CD14-positive monocyte (primary cell): ENCODE measurements around the gene CCDC12. TPM values are rescaled to one million over a fixed set of nuclear protein-coding genes. Genes with fewer than 3 reads are reported as not detected.

Source experiments
- DNase-seq, 3 donors: peaks; one replicate each; pipeline ENCODE4 v3.0.0-alpha.2; 2011 to 2022
- H2AFZ ChIP-seq: 2 replicates; pipeline ENCODE4 v1.6.0; 2012; ENCODE audit warnings: mild to moderate bottlenecking, low read depth, low read length, inconsistent platforms; ENCODE audit not compliant: insufficient read depth, poor library complexity, severe bottlenecking
- H3K27ac ChIP-seq, 2 donors: 1 replicate in 1 of 2; 2 replicates in 1 of 2; pipeline ENCODE4 v1.5.1; 2012 to 2013; ENCODE audit warnings: low read length in 2 of 2, control low read depth in 1 of 2, inconsistent platforms in 1 of 2, low read depth in 1 of 2, mild to moderate bottlenecking in 1 of 2
- H3K27me3 ChIP-seq, 2 donors: one replicate each; pipeline versions ENCODE4 v1.6.0 to v1.6.1; 2011 to 2013; ENCODE audit warnings: low read length in 2 of 2; ENCODE audit not compliant: control insufficient read depth in 2 of 2, insufficient read depth in 2 of 2
- H3K36me3 ChIP-seq, 2 donors: replicated peaks in 1 of 2; 1 replicate in 1 of 2; 2 replicates in 1 of 2; pipeline versions ENCODE4 v1.5.1 to v1.6.1; 2012 to 2013; ENCODE audit warnings: low read length in 2 of 2, control low read depth in 1 of 2, inconsistent platforms in 1 of 2, mild to moderate bottlenecking in 1 of 2; ENCODE audit not compliant: insufficient read depth in 2 of 2, control insufficient read depth in 1 of 2
- H3K4me1 ChIP-seq, 2 donors: 1 replicate in 1 of 2; 2 replicates in 1 of 2; pipeline versions ENCODE4 v1.5.1 to v1.6.1; 2012 to 2013; ENCODE audit warnings: low read length in 2 of 2, control low read depth in 1 of 2, inconsistent platforms in 1 of 2, mild to moderate bottlenecking in 1 of 2, moderate library complexity in 1 of 2; ENCODE audit not compliant: insufficient read depth in 2 of 2, control insufficient read depth in 1 of 2
- H3K4me2 ChIP-seq: replicated peaks from 2 replicates; pipeline ENCODE3; 2012; ENCODE audit warnings: low read length, moderate library complexity, mild to moderate bottlenecking; ENCODE audit not compliant: poor library complexity, severe bottlenecking; ENCODE audit errors: extremely low read depth
- H3K4me3 ChIP-seq, 3 experiments: fragments of 200-600 bp in 1 of 3; sonication (generic) in 1 of 3; replicated peaks in 1 of 3; 1 replicate in 2 of 3; 2 replicates in 1 of 3; pipeline ENCODE4 v1.5.1; 2011 to 2013; ENCODE audit warnings: low read length in 3 of 3, mild to moderate bottlenecking in 3 of 3, control low read depth in 2 of 3, low read depth in 2 of 3, inconsistent platforms in 1 of 3, moderate library complexity in 1 of 3
- H3K79me2 ChIP-seq: 2 replicates; pipeline ENCODE4 v1.6.0; 2012; ENCODE audit warnings: mild to moderate bottlenecking, control low read depth, inconsistent platforms, low read length, moderate library complexity; ENCODE audit not compliant: insufficient read depth
- H3K9ac ChIP-seq: 2 replicates; pipeline ENCODE4 v1.6.0; 2017; ENCODE audit warnings: low read length, mild to moderate bottlenecking; ENCODE audit not compliant: insufficient read depth, poor library complexity, severe bottlenecking
- H3K9me3 ChIP-seq, 2 donors: replicated peaks in 1 of 2; 1 replicate in 1 of 2; 2 replicates in 1 of 2; pipeline versions ENCODE4 v1.5.1 to v1.6.1; 2012 to 2013; ENCODE audit warnings: low read length in 2 of 2, control low read depth in 1 of 2; ENCODE audit not compliant: control insufficient read depth in 1 of 2, insufficient read depth in 1 of 2
- H4K20me1 ChIP-seq: 2 replicates; pipeline ENCODE4 v1.6.0; 2012; ENCODE audit warnings: mild to moderate bottlenecking, low read length, control low read depth, moderate library complexity; ENCODE audit not compliant: insufficient read depth
- H3K27ac Mint-ChIP-seq, 7 donors: one replicate each; pipeline ENCODE4 v1.8.0; 2020; ENCODE audit warnings: mild to moderate bottlenecking in 7 of 7, mixed read lengths in 7 of 7, moderate library complexity in 6 of 7, inconsistent platforms in 2 of 7
- H3K27me3 Mint-ChIP-seq, 3 donors: one replicate each; pipeline ENCODE4 v1.8.0; 2021 to 2022; ENCODE audit warnings: low read depth in 3 of 3, mild to moderate bottlenecking in 3 of 3, mixed read lengths in 3 of 3, moderate library complexity in 3 of 3, inconsistent platforms in 1 of 3
- H3K36me3 Mint-ChIP-seq, 2 donors: one replicate each; pipeline ENCODE4 v1.8.0; 2020; ENCODE audit warnings: mixed read lengths in 2 of 2, inconsistent platforms in 1 of 2, mild to moderate bottlenecking in 1 of 2
- H3K4me1 Mint-ChIP-seq: one replicate; pipeline ENCODE4 v1.8.0; 2020; ENCODE audit warnings: mild to moderate bottlenecking, mixed read lengths
- H3K4me3 Mint-ChIP-seq, 2 donors: one replicate each; pipeline ENCODE4 v1.8.0; 2020; ENCODE audit warnings: mild to moderate bottlenecking in 2 of 2, mixed read lengths in 2 of 2, moderate library complexity in 1 of 2
- H3K9me3 Mint-ChIP-seq, 7 donors: one replicate each; pipeline ENCODE4 v1.8.0; 2020 to 2022; ENCODE audit warnings: mixed read lengths in 7 of 7, mild to moderate bottlenecking in 6 of 7, moderate library complexity in 6 of 7, inconsistent platforms in 2 of 7
- CTCF ChIP-seq: fragments of 200-600 bp; IDR thresholded peaks from one replicate; pipeline ENCODE4 v1.8.0; 2022; ENCODE audit warnings: antibody characterized with exemption, mild to moderate bottlenecking
- WGBS: methylation state at CpG from one replicate; pipeline ENCODE4 v1.1.5; 2013; ENCODE audit warnings: missing lambda C conversion rate; ENCODE audit not compliant: insufficient coverage; 5-methylcytosine and 5-hydroxymethylcytosine counted together
- intact Hi-C, 2 donors: fragments of 100-400 bp; cut with micrococcal nuclease; formaldehyde crosslinking; loops; one replicate each; pipeline versions ENCODE4 v1.15.0 to v1.15.1; 2023
- polyA plus RNA-seq, 3 donors: library from polyadenylated mRNA; depleted of rRNA in 1 of 3; unstranded in 2 of 3; stranded (reverse) in 1 of 3; fragments of 300-500 nt in 2 of 3; fragments of >200 nt in 1 of 3; fragmentation: Illumina TruSeq in 2 of 3; gene quantifications; 1 replicate in 2 of 3; 2 replicates in 1 of 3; pipeline ENCODE4 v1.2.3, GENCODE V29; 2012 to 2021

CCDC12 gene
- polyA plus RNA-seq, 3 donors, result 50.1 to 70.7 (median 55.8) TPM

GRCh38 chr3:46885612-46886011, 90.9 kb downstream of the CCDC12 start:
- WGBS, result 100% methylated on average over 2 of the region's 3 CpGs
- no peak overlapping the region for H3K4me2 ChIP-seq
- Mint-ChIP-seq H3K27ac (no peak overlapping the region), H3K9me3 (peaks cover 0 to 16% (median 4%) of the 10 kb centered on the region in 7 donors), H3K36me3 (peaks cover 0 to 11% of the 10 kb centered on the region in 2 donors), H3K27me3 (peaks cover 53 to 81% (median 57%) of the 10 kb centered on the region in 3 donors), H3K4me3 (peak overlapping the region in 1 of 2 donors; percentile 55), H3K4me1 (peaks cover 12% of the 10 kb centered on the region)
- no peak overlapping the region for H3K9ac ChIP-seq
- H3K9me3 ChIP-seq, result peaks cover 0 to 8% of the 10 kb centered on the region in 2 donors
- peaks cover 24 to 60% of the 10 kb centered on the region in 2 donors for H3K27me3 ChIP-seq
- no peak overlapping the region for H3K4me3 ChIP-seq
- no peaks in the 10 kb centered on the region for H4K20me1 ChIP-seq
- H3K27ac ChIP-seq, result no peak overlapping the region
- no peak for TF ChIP-seq CTCF
- DNase-seq, result no peak
- H3K36me3 ChIP-seq, result no peaks in the 10 kb centered on the region
- intact Hi-C loops, result no loop called here
- H3K79me2 ChIP-seq, result no peaks in the 10 kb centered on the region
- H3K4me1 ChIP-seq, result peaks cover 12 to 19% of the 10 kb centered on the region in 2 donors
- no peak overlapping the region for H2AFZ ChIP-seq

GRCh38 chr3:46884929-46885328, 91.6 kb downstream of the CCDC12 start:
- Mint-ChIP-seq H3K4me3 (peak overlapping the region in 1 of 2 donors; percentile 82), H3K9me3 (peaks cover 0 to 16% (median 6%) of the 10 kb centered on the region in 7 donors), H3K27ac (no peak overlapping the region), H3K36me3 (peaks cover 0 to 13% of the 10 kb centered on the region in 2 donors), H3K4me1 (peaks cover 12% of the 10 kb centered on the region), H3K27me3 (peaks cover 59 to 81% (median 63%) of the 10 kb centered on the region in 3 donors)
- no peak for TF ChIP-seq CTCF
- no peak overlapping the region for H3K27ac ChIP-seq
- no peak overlapping the region for H3K4me2 ChIP-seq
- peaks cover 12 to 19% of the 10 kb centered on the region in 2 donors for H3K4me1 ChIP-seq
- no peak overlapping the region for H3K4me3 ChIP-seq
- H2AFZ ChIP-seq, result no peak overlapping the region
- no peak overlapping the region for H3K9ac ChIP-seq
- H3K79me2 ChIP-seq, result no peaks in the 10 kb centered on the region
- H4K20me1 ChIP-seq, result no peaks in the 10 kb centered on the region
- intact Hi-C loops, result no loop called here
- peaks cover 28 to 64% of the 10 kb centered on the region in 2 donors for H3K27me3 ChIP-seq
- WGBS, result no CpG with 5 or more reads among the region's 7 CpGs
- H3K36me3 ChIP-seq, result no peaks in the 10 kb centered on the region
- H3K9me3 ChIP-seq, result peaks cover 0 to 8% of the 10 kb centered on the region in 2 donors
- no peak for DNase-seq
